Activated CD8-positive, alpha-beta T cell treated with anti-CD3 and anti-CD28 coated beads for 36 hours (primary cell): ENCODE measurements around the gene CORO2B. TPM values are rescaled to one million over a fixed set of nuclear protein-coding genes. Genes with fewer than 3 reads are reported as not detected.
A peak's percentile ranks its signal among the peaks of the same experiment; 100 is the strongest.

ENCODE experiments used
- ATAC-seq: fragments of 200-7000 bp; cut with Tn5 transposase; one replicate; pipeline ENCODE4 v1.10.0; 2021; ENCODE audit warnings: mild to moderate bottlenecking, moderate library complexity
- CTCF ChIA-PET: fragments of 350-600 bp; sonication (Branson Sonifier 250); formaldehyde crosslinking; loops from one replicate; lab custom pipeline; 2021; ENCODE audit warnings: antibody characterized with exemption; lab: Charles Lee
- POLR2A ChIA-PET: fragments of 350-600 bp; sonication (Branson Sonifier 250); formaldehyde crosslinking; loops from one replicate; lab custom pipeline; 2021; ENCODE audit warnings: antibody characterized with exemption; lab: Charles Lee
- DNase-seq: peaks from one replicate; pipeline ENCODE4 v3.0.0-alpha.2; 2020
- H3K27ac Mint-ChIP-seq: one replicate; pipeline ENCODE4 v1.8.0; 2021; ENCODE audit warnings: mild to moderate bottlenecking, mixed read lengths
- H3K27me3 Mint-ChIP-seq: one replicate; pipeline ENCODE4 v1.8.0; 2021; ENCODE audit warnings: mixed read lengths
- H3K36me3 Mint-ChIP-seq: one replicate; pipeline ENCODE4 v1.8.0; 2021; ENCODE audit warnings: low read depth, mixed read lengths
- H3K4me1 Mint-ChIP-seq: one replicate; pipeline ENCODE4 v1.8.0; 2021; ENCODE audit warnings: low read depth, mixed read lengths
- H3K4me3 Mint-ChIP-seq: one replicate; pipeline ENCODE4 v1.8.0; 2021; ENCODE audit warnings: mild to moderate bottlenecking, moderate library complexity, mixed read lengths
- H3K9me3 Mint-ChIP-seq: one replicate; pipeline ENCODE4 v1.8.0; 2021; ENCODE audit warnings: mixed read lengths
- intact Hi-C: fragments of 100-400 bp; cut with micrococcal nuclease; formaldehyde crosslinking; loops from one replicate; pipeline ENCODE4 v1.10.0; 2022
- total RNA-seq, 2 experiments: library from RNA; stranded (reverse); gene quantifications; one replicate each; pipeline ENCODE4 v1.2.3, GENCODE V29; 2021
- TF ChIP-seq, protein P1 (sequence below): fragments of 200-600 bp; IDR thresholded peaks from one replicate; pipeline ENCODE4 v1.8.0; 2022; ENCODE audit warnings: antibody characterized with exemption, mild to moderate bottlenecking

CORO2B gene
- total RNA-seq, 2 experiments from 2014 or later: not detected

DNA sequence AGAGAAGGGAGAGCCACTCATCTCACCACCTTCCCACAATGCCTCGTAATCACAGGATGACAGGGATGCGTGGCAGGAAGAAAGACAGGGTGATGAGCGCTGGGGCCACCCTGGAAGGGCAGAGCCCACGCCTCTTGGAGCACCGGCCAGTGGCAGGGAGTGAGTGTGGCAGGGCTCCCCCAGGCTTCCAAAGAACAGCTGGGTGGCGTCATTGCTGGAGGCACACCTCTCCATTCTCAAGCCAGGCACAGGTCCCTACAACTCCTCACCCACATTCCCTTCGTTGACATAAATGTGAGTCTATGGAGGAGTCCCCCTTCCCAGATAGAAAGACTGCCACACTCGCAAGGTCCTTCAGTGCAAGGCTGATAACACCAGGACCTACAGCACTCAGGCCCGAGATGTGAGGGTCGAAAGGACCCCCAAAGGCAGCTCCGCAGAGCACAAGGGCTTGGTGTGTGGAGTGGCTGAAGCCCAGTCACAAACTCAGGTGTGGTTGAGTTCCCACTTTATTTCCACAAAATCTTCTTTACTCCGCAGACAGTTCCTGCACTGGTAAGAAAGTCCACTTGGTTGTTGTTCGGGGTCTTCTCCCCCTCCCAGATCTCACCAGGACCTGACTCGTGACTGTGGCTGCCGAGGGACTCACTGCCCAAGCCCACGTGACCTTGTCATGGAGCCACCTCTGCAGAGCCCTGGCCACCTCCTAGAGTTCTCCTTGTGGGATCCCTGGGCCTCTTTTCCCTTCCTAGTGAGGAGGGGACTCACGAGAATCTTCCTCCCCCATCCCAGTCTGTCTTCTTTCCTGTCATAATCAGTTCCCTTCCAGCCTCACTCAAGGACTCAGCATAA, 22.4 kb upstream of the CORO2B start:
- no peaks in the 10 kb centered on the region for H3K9me3 Mint-ChIP-seq
- ATAC-seq: no peak
- H3K4me1 Mint-ChIP-seq: peaks cover 14% of the 10 kb centered on the region
- ChIA-PET CTCF (interaction anchor here (1.2 to 4.3 kb wide), 5 partner anchors 10 to 119 kb away, joined by 3 to 47 read pairs (median 5); no protein-coding TSS in a partner anchor), POLR2A (no interaction called here)
- intact Hi-C loops: no loop called here
- no peaks in the 10 kb centered on the region for H3K36me3 Mint-ChIP-seq
- DNase-seq: no peak
- peaks cover 54% of the 10 kb centered on the region for H3K27me3 Mint-ChIP-seq
- no peak overlapping the region for H3K4me3 Mint-ChIP-seq
- TF ChIP-seq, protein P1, sequence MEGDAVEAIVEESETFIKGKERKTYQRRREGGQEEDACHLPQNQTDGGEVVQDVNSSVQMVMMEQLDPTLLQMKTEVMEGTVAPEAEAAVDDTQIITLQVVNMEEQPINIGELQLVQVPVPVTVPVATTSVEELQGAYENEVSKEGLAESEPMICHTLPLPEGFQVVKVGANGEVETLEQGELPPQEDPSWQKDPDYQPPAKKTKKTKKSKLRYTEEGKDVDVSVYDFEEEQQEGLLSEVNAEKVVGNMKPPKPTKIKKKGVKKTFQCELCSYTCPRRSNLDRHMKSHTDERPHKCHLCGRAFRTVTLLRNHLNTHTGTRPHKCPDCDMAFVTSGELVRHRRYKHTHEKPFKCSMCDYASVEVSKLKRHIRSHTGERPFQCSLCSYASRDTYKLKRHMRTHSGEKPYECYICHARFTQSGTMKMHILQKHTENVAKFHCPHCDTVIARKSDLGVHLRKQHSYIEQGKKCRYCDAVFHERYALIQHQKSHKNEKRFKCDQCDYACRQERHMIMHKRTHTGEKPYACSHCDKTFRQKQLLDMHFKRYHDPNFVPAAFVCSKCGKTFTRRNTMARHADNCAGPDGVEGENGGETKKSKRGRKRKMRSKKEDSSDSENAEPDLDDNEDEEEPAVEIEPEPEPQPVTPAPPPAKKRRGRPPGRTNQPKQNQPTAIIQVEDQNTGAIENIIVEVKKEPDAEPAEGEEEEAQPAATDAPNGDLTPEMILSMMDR: no peak
- no peak overlapping the region for H3K27ac Mint-ChIP-seq

DNA sequence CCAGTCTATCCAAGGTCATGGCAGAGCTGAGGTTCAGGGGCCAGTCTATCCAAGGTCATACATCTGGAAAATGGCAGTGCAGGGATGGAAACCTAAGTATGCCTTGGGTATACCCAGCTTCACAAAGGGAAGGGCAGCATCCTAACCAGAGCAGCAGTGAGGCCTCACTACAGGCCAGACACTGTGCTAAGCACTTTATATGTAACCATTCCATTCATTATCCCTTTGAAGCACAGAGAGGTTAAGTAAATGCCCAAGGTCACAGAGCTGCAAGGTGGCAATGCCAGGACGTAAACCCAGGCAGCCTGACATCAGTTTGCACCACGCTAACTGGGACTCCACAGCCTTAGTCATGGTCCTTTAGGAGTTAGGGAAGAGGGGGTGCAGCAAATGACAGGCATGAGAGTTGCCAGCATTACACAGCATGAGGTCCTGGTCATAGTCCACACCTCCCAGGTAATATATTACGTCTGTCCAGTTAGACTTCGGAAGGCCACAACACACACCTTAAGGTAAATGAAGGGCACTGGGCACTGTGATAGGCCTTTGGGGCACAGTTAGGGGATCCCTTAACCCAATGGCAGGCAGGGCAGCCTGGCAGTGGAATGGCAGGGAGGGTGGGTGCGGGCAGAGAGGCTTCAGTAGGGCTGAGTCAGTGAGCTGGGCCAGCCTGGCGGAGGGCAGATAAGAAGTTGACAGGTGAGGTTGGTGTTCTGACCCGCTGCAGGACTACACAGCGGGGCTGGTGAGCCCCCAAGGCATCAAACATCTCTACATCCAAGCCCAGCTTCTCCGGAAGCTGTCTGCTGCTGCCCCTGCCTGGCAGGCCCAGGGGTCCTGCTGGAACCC, 21.1 kb upstream of the CORO2B start:
- CTCF ChIA-PET: interaction anchor here (1.0 to 4.3 kb wide), 9 partner anchors 8 to 118 kb away, joined by 3 to 47 read pairs (median 5); no protein-coding TSS in a partner anchor
- no peak for DNase-seq
- no peak for ATAC-seq
- H3K27ac Mint-ChIP-seq: no peak overlapping the region
- intact Hi-C loops: no loop called here
- no peak overlapping the region for H3K4me3 Mint-ChIP-seq
- POLR2A ChIA-PET: no interaction called here
- H3K9me3 Mint-ChIP-seq: no peaks in the 10 kb centered on the region
- H3K4me1 Mint-ChIP-seq: peaks cover 14% of the 10 kb centered on the region
- TF ChIP-seq, protein P1: no peak
- H3K27me3 Mint-ChIP-seq: peaks cover 50% of the 10 kb centered on the region
- no peaks in the 10 kb centered on the region for H3K36me3 Mint-ChIP-seq

DNA sequence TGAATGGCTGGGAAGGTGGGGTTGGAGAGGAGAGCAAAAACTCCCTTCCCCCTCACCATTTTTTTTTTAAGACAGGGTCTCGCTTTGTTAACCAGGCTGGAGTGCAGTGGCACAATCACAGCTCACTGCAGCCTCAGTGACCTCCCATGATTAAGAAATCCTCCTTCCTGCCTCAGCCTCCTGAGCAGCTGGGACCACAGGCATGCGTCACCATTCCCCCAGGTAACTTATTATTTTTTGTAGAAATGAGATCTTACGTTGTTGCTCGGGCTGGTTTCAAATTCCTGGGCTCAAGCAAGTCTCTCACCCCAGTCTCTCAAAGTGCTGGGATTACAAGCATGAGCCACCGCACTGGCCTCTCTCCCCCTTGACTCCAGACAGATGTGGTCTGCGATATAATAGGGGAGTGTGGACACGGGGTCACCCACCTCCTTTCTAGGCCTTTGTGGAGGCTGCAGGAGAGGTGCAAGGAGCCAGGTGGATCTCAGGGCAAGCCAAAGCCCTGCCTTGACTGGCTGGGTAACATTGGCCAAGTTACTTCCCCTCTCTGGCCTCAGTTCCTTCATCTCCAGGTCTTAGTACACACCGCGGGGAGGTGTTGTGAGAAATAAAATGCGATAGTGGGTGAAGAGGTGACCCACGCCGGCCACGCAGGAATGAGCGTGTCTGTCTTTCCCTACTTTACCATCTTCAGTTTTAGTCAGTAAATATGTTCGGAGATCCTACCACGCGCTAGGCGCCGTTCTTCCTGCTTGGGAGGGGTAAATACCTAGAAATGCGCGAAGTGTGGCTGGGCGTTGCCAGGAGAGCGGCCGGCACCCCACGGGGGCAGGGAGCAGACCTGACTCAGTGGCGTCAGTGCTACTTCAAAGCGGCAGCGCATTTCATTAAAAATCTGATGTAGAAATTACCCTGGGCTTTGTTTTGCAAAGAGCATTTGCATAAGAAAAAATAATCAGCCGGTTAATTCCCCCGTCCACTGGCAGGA, 20.2 kb upstream of the CORO2B start:
- H3K27me3 Mint-ChIP-seq: peaks cover 43% of the 10 kb centered on the region
- peak; percentile 20 for DNase-seq

More for the DNA sequence above, 20.2 kb upstream of the CORO2B start:
- Mint-ChIP-seq H3K27ac (no peak overlapping the region), H3K4me1 (peaks cover 14% of the 10 kb centered on the region), H3K4me3 (peak overlapping the region; percentile 51), H3K36me3 (no peaks in the 10 kb centered on the region), H3K9me3 (no peaks in the 10 kb centered on the region)
- intact Hi-C loops: no loop called here
- POLR2A ChIA-PET: interaction anchor here (0.8 kb wide), 1 partner anchor 115 kb away, joined by 3 read pairs; no protein-coding TSS in a partner anchor
- CTCF ChIA-PET: interaction anchor here (0.7 to 4.1 kb wide), 25 partner anchors 9 to 366 kb away, joined by 3 to 79 read pairs (median 5); no protein-coding TSS in a partner anchor
- ATAC-seq: no peak
- TF ChIP-seq, protein P1: no peak
